ENCODE results near the gene ERN2. TPM values are rescaled to one million over a fixed set of nuclear protein-coding genes. Genes with fewer than 3 reads are reported as not detected.

The ERN2 gene
- total and polyA plus RNA-seq, 2 of the 13 experiments (the other 11 are each of a cell fraction or from before 2014, with no cell fraction given): 2.2 to 3.5 TPM

- TF ChIP-seq NFAT5 (CRISPR knock-in tag; IDR thresholded peaks at IDR 0.05) (peak; percentile 70; the same call in 1 of the 2 replicates), ZNF891 (CRISPR knock-in tag; IDR thresholded peaks at IDR 0.05) (peak; percentile 67; the same call in 1 of the 2 replicates), ZNF598 (CRISPR knock-in tag; IDR thresholded peaks at IDR 0.05; ENCODE audit: borderline replicate concordance) (0 out of 2 replicates have a peak, but pooled peaks have one; percentile 13), ZBTB21 (CRISPR knock-in tag; IDR thresholded peaks at IDR 0.05) (peak; percentile 21; the same call in 1 of the 2 replicates), ZNF501 (CRISPR knock-in tag; IDR thresholded peaks at IDR 0.05) (peak; percentile 94), NR2F6 (IDR thresholded peaks at IDR 0.05) (no peak), NR2F6 (CRISPR knock-in tag; IDR thresholded peaks at IDR 0.05) (0 out of 2 replicates have a peak, but pooled peaks have one; percentile 33), SP2 (CRISPR knock-in tag; IDR thresholded peaks at IDR 0.05) (peak; percentile 48; the same call in 1 of the 2 replicates), HNRNPH1 (optimal IDR thresholded peaks at IDR 0.05; ENCODE audit: low read depth, low read length) (peak; percentile 17), ZNF761 (CRISPR knock-in tag; conservative IDR thresholded peaks at IDR 0.05) (peak; percentile 69), ZNF883 (CRISPR knock-in tag; IDR thresholded peaks at IDR 0.05; ENCODE audit: not compliant biosample characterization) (peak; percentile 81), HNF4G (IDR thresholded peaks at IDR 0.05; ENCODE audit: borderline replicate concordance, low read depth, low read length) (peak; percentile 62; the same call in 1 of the 2 replicates), HNF4G (CRISPR knock-in tag; IDR thresholded peaks at IDR 0.05; ENCODE audit: borderline replicate concordance, low read depth) (peak; percentile 55; the same call in 1 of the 2 replicates), ZMYM4 (CRISPR knock-in tag; IDR thresholded peaks at IDR 0.05) (peak; percentile 98), PRDM4 (CRISPR knock-in tag; IDR thresholded peaks at IDR 0.05; ENCODE audit: borderline replicate concordance) (peak; percentile 77; the same call in 1 of the 2 replicates), GATAD1 (CRISPR knock-in tag; IDR thresholded peaks at IDR 0.05) (peak; percentile 94), FLYWCH1 (CRISPR knock-in tag; IDR thresholded peaks at IDR 0.05) (peak; percentile 100), FOXP1 (IDR thresholded peaks at IDR 0.05) (no peak), FOXP1 (CRISPR knock-in tag; IDR thresholded peaks at IDR 0.05) (peak; percentile 15; the same call in 1 of the 2 replicates), ZNF747 (CRISPR knock-in tag; IDR thresholded peaks at IDR 0.05; ENCODE audit: borderline replicate concordance) (peak; percentile 65; the same call in 1 of the 2 replicates)
- TF ChIP-seq, protein P1, sequence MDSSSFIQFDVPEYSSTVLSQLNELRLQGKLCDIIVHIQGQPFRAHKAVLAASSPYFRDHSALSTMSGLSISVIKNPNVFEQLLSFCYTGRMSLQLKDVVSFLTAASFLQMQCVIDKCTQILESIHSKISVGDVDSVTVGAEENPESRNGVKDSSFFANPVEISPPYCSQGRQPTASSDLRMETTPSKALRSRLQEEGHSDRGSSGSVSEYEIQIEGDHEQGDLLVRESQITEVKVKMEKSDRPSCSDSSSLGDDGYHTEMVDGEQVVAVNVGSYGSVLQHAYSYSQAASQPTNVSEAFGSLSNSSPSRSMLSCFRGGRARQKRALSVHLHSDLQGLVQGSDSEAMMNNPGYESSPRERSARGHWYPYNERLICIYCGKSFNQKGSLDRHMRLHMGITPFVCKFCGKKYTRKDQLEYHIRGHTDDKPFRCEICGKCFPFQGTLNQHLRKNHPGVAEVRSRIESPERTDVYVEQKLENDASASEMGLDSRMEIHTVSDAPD (CRISPR knock-in tag; IDR thresholded peaks at IDR 0.05): peak; percentile 99
These were observed 34.4 kb downstream of the ERN2 start, which contains the start of gene PLK1 (continued) for GRCh38 chr16:23678430-23679273.

Measured in HepG2 (cell line).